Esophagus squamous epithelium (tissue), 4 donors: ENCODE measurements around the gene KLHL5.

Experiments
- CTCF ChIP-seq, 6 experiments: fragments of 450-650 bp in 4 of 6; fragments of 200-600 bp in 2 of 6; sonication (generic) in 2 of 6; IDR thresholded peaks; one replicate each; pipeline ENCODE4 v1.5.1; 2016 to 2019; ENCODE audit warnings: antibody characterized with exemption in 6 of 6, mild to moderate bottlenecking in 4 of 6, moderate library complexity in 4 of 6
- POLR2A ChIP-seq, 4 donors: fragments of 450-650 bp; IDR thresholded peaks; one replicate each; pipeline ENCODE4 v1.6.1; 2017; ENCODE audit warnings: antibody characterized with exemption in 4 of 4, mild to moderate bottlenecking in 4 of 4, moderate library complexity in 3 of 4

DNA sequence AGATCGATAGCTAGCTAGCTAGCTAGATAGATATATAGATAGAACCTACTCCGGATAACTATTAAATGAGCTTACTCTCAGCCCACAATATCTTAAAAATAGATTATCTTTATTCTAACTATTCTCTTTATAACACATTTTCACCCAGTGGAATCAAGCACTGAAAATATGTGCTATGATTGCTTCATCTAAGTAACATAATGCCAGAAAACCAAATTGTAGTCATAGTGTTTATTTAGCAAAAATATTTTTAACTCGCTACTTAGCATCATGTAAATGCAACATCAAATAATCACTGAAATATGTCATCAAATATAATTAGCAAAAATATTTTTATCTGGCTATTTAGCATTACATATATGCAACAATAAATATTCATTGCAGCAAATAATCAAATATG, 31.3 kb upstream of the KLHL5 start:
- TF ChIP-seq CTCF (IDR thresholded peaks at IDR 0.05) (no peak), POLR2A (IDR thresholded peaks at IDR 0.05) (no peak)
